Measurements from ENCODE around the gene CD24.
"Not testable (repeated sequence)": the region's sequence is repeated elsewhere in the genome, so short reads cannot be mapped to it uniquely, and the experiment has no call there.

DNA sequence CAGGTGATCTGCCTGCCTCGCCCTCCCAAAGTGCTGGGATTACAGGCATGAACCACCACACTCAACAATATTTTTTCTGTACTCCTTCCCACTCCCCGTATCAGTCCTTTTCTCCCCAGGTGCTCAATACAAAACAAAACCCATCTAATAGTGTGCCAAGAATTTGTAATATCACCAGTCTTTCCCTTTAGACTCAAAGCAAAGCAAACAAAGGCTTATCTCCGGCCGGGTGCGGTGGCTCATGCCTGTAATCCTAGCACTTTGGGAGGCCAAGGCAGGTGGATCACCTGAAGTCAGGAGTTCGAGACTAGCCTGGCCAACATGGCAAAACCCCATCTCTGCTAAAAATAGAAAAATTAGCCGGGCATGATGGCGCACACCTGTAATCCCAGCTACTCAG lies 45.1 kb upstream of the CD24 start:
- TF ChIP-seq, protein P1, sequence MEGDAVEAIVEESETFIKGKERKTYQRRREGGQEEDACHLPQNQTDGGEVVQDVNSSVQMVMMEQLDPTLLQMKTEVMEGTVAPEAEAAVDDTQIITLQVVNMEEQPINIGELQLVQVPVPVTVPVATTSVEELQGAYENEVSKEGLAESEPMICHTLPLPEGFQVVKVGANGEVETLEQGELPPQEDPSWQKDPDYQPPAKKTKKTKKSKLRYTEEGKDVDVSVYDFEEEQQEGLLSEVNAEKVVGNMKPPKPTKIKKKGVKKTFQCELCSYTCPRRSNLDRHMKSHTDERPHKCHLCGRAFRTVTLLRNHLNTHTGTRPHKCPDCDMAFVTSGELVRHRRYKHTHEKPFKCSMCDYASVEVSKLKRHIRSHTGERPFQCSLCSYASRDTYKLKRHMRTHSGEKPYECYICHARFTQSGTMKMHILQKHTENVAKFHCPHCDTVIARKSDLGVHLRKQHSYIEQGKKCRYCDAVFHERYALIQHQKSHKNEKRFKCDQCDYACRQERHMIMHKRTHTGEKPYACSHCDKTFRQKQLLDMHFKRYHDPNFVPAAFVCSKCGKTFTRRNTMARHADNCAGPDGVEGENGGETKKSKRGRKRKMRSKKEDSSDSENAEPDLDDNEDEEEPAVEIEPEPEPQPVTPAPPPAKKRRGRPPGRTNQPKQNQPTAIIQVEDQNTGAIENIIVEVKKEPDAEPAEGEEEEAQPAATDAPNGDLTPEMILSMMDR (IDR thresholded peaks at IDR 0.05), result not testable (repeated sequence)
- not testable (repeated sequence) for TF ChIP-seq POLR2AphosphoS5 (IDR thresholded peaks at IDR 0.05; ENCODE audit: insufficient read depth in 1 of 2, low read depth in 1 of 2); POLR2A (IDR thresholded peaks at IDR 0.05)

All from vagina (tissue), 2 donors.